Activated CD4-positive, alpha-beta T cell treated with anti-CD3 and anti-CD28 coated beads, Interleukin-2, amount 10 ng/mL, durations not matched to agents 24 days and 14 days (primary cell): ENCODE data around the gene NKX6-2. TPM values are rescaled to one million over a fixed set of nuclear protein-coding genes. Genes with fewer than 3 reads are reported as not detected.

Source experiments
- DNase-seq: peaks from one replicate; pipeline ENCODE4 v3.0.0; 2022
- H3K27ac Mint-ChIP-seq: one replicate; pipeline ENCODE4 v1.8.0; 2022; ENCODE audit warnings: mild to moderate bottlenecking, mixed read lengths
- H3K27me3 Mint-ChIP-seq: one replicate; pipeline ENCODE4 v1.8.0; 2022; ENCODE audit warnings: mixed read lengths
- H3K36me3 Mint-ChIP-seq: one replicate; pipeline ENCODE4 v1.8.0; 2022; ENCODE audit warnings: low read depth, mild to moderate bottlenecking, mixed read lengths
- H3K4me1 Mint-ChIP-seq: one replicate; pipeline ENCODE4 v1.8.0; 2021; ENCODE audit warnings: mixed read lengths
- H3K4me3 Mint-ChIP-seq: one replicate; pipeline ENCODE4 v1.8.0; 2022; ENCODE audit warnings: mild to moderate bottlenecking, moderate library complexity, mixed read lengths
- H3K9me3 Mint-ChIP-seq: one replicate; pipeline ENCODE4 v1.8.0; 2021; ENCODE audit warnings: mixed read lengths
- intact Hi-C: fragments of 100-400 bp; cut with micrococcal nuclease; formaldehyde crosslinking; loops from one replicate; pipeline ENCODE4 v1.15.1; 2023
- total RNA-seq: library from RNA; stranded (reverse); gene quantifications from 2 replicates; pipeline ENCODE4 v1.2.3, GENCODE V29; 2022

Gene NKX6-2
- total RNA-seq, 1 donor from 2014 or later: not detected

DNA sequence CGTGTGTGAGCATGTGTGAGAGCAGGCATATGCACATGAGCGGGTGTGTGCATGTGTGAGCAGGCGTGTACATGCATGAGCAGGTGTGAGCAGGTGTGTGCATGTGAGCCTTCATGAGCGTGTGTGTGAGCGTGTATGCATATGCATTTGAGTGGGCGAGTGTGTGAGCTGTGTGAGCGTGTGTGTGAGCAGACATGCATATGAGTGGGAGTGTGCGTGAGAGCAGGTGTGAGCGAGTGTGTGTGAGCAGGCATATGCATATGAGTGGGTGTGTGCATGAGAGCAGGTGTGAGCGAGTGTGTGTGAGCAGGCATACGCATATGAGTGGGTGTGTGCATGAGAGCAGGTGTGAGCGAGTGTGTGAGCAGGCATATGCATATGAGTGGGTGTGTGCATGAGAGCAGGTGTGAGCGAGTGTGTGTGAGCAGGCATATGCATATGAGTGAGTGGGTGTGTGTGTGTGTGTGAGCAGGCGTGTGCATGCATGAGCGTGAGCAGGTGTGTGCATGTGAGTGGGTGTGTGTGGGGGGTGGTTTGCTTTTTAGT, 30.7 kb downstream of the NKX6-2 start:
- no peak overlapping the region for H3K4me3 Mint-ChIP-seq
- peaks cover 22% of the 10 kb centered on the region for H3K36me3 Mint-ChIP-seq
- no peaks in the 10 kb centered on the region for H3K4me1 Mint-ChIP-seq
- no peak for DNase-seq
- no peaks in the 10 kb centered on the region for H3K27me3 Mint-ChIP-seq
- H3K9me3 Mint-ChIP-seq: peaks cover 5% of the 10 kb centered on the region
- H3K27ac Mint-ChIP-seq: no peak overlapping the region
- intact Hi-C loops: no loop called here

DNA sequence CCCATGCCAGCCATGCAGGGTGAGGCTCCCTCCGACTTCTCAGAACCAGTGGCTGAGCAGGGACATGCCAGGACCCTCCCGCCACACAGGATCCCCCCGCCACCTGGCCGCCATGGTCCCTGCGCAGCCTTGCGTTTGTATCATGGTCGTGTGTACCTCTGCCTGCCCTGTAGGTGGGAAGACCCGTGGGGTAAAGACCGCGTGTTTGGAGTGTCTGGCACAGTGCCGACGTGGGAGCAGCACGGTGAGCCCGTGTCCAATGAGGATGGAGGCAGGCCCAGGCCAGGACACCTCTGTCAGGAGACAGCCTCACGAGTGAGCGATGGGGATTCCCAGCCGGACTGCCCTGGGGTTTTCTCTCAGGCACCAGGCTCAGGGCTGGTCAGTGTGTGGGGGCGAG, 31.9 kb downstream of the NKX6-2 start:
- Mint-ChIP-seq H3K9me3 (peaks cover 5% of the 10 kb centered on the region), H3K27me3 (no peaks in the 10 kb centered on the region), H3K27ac (no peak overlapping the region), H3K36me3 (peaks cover 22% of the 10 kb centered on the region), H3K4me1 (no peaks in the 10 kb centered on the region), H3K4me3 (no peak overlapping the region)
- intact Hi-C loops: no loop called here
- DNase-seq: no peak

DNA sequence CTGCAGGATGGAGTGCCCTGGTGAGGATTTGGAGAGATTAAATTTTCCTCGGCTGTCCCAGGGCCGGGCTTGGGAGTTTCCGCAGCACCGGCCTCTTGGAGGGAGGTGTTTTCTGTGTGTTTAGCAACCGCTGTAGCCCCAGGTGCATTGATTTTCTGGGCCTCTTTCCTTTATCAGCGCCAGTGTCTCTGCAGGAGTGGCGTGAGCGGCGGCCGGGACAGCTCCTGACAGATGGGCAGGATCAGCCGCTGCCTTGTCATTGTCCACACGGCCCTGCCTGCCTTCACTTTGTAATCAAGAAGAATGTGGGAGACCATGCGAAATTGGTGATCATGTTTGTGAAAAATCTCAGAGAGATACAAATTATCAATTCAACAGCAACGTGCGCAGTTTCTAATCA, 32.4 kb downstream of the NKX6-2 start:
- Mint-ChIP-seq H3K27me3 (no peaks in the 10 kb centered on the region), H3K4me1 (no peaks in the 10 kb centered on the region), H3K27ac (no peak overlapping the region), H3K36me3 (peaks cover 22% of the 10 kb centered on the region), H3K9me3 (peaks cover 5% of the 10 kb centered on the region), H3K4me3 (no peak overlapping the region)
- intact Hi-C loops: no loop called here
- DNase-seq: no peak

DNA sequence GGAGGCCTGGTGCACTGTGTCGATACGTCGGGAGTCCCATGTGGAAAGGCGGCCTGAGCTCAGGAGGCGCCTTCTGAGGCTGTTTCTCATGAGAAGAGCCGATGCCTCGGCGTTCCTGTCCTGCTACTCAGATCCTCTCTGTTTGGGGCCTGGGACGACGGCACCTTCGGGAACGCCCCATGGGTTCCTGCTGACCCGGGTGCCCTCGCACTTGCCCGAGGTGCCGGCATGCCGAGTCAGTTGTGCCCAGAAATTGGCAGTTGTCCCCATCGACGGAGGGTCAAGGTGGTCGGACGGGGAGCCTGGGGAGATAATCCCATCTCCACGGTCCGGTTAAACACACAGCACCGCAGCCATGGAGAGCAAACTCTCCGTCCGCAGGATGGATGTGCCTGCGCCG, 33.0 kb downstream of the NKX6-2 start:
- no peak for DNase-seq
- no peaks in the 10 kb centered on the region for H3K4me1 Mint-ChIP-seq
- no peak overlapping the region for H3K4me3 Mint-ChIP-seq
- H3K9me3 Mint-ChIP-seq: peaks cover 5% of the 10 kb centered on the region
- H3K36me3 Mint-ChIP-seq: peaks cover 22% of the 10 kb centered on the region
- no peaks in the 10 kb centered on the region for H3K27me3 Mint-ChIP-seq
- H3K27ac Mint-ChIP-seq: no peak overlapping the region
- intact Hi-C loops: no loop called here

DNA sequence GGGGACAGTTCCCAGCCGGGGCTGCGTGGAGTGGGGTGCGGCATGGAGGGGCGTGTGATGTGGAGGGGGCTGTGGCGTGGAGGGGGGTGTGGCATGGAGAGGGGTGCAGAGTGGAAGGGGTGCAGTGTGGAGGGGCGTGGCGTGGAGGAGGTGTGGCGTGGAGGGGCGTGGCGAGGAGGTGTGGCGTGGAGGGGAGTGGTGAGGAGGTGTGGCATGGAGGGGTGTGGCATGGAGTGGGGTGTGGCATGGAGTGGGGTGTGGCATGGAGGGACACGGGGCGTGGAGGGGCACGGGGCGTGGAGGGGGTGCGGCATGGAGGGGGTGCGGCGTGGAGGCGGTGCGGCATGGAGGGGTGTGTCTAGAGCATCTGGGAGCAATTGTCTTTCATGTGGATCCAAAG, 33.6 kb downstream of the NKX6-2 start:
- Mint-ChIP-seq H3K4me1 (no peaks in the 10 kb centered on the region), H3K36me3 (peaks cover 22% of the 10 kb centered on the region), H3K9me3 (peaks cover 5% of the 10 kb centered on the region), H3K4me3 (no peak overlapping the region), H3K27ac (no peak overlapping the region), H3K27me3 (no peaks in the 10 kb centered on the region)
- intact Hi-C loops: no loop called here
- no peak for DNase-seq

DNA sequence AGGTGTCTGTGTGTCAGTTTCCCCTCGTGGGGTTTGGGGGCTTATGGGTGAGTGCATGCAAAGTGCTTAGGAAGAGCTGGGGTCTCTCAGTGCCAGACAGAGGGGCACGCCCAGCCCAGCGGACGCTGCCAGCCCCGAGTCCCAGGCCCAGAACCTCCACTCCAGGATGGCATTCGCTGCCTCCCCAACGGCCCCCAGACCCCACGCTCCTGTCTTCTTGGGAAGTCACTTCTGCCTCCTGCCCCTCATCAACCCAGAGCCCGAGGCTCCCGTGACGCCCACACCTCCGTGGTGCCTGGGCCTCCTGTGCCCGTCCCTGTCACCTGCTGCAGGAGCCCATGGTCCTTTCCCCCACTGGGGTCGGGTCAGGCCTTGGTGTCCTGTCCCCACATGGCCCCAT, 35.0 kb downstream of the NKX6-2 start:
- H3K36me3 Mint-ChIP-seq: peaks cover 17% of the 10 kb centered on the region
- H3K4me1 Mint-ChIP-seq: no peaks in the 10 kb centered on the region
- no peak for DNase-seq
- H3K27ac Mint-ChIP-seq: no peak overlapping the region
- intact Hi-C loops: no loop called here
- no peak overlapping the region for H3K4me3 Mint-ChIP-seq
- peaks cover 5% of the 10 kb centered on the region for H3K9me3 Mint-ChIP-seq
- no peaks in the 10 kb centered on the region for H3K27me3 Mint-ChIP-seq

DNA sequence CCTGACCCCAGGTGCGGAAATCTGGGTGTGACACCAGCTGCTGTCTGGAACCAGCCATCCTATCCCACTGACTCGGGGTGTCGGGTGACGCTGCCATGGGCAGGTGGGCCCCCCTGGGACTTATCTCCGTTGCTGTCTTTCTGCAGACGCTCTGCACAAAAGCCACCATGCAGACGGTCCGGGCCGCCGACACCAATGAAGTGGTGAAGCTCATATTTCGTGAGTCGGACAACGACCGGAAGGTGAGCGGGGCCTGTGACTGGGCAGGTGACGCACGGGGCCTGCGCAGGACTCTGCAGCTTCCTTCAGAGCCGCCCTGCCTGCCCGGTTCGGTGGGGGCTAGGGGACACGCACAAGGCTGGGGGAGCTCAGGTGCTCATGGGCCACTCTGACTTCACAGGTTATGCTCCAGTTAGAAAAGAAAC, 36.6 kb downstream of the NKX6-2 start:
- no peaks in the 10 kb centered on the region for H3K4me1 Mint-ChIP-seq
- no peaks in the 10 kb centered on the region for H3K27me3 Mint-ChIP-seq
- intact Hi-C loops: no loop called here
- no peak for DNase-seq
- H3K9me3 Mint-ChIP-seq: no peaks in the 10 kb centered on the region
- H3K36me3 Mint-ChIP-seq: peaks cover 6% of the 10 kb centered on the region
- no peak overlapping the region for H3K4me3 Mint-ChIP-seq
- H3K27ac Mint-ChIP-seq: no peak overlapping the region

DNA sequence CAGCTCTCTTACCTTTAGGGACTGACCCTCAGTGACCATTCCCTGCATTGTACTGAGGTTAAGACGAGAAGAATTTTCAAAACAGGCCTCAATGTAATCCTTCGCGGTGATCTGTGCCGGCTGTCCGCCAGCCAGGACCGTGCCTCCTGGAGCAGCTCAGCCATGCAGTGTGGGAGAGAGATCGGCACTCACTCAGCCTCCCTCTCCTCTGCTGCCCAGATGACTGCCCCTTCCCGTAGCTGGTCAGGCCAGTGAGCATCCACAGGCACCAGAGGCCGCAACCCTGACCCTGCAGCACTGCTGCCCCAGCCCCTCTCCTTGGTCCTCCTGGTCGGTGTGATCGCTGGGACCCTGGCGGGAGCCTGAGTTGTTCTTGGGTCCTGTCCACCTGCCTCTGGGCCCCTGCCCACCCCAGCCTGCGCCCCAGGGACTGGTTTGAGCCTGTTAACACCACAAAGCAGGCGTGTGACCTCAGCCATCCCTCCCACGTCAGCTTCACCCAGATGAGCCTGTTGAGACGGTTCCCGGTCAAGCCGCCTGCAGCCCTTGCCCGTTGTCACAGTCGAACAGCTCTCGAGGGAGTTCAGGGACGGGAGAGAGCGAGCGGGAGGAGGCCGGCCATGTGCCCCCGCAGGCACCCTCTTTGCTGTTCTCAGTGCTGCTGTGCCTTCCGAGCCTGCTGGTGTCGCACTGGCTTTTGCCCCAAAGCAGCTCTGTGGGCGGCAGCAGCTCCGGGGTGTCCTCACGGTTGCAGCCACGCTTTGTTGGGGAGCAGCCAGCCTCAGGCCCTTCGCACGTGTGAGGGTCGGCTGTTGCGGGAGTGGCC, 37.2 kb downstream of the NKX6-2 start:
- no peak overlapping the region for H3K27ac Mint-ChIP-seq
- intact Hi-C loops: no loop called here
- no peaks in the 10 kb centered on the region for H3K27me3 Mint-ChIP-seq
- DNase-seq: no peak
- no peaks in the 10 kb centered on the region for H3K4me1 Mint-ChIP-seq
- peaks cover 4% of the 10 kb centered on the region for H3K36me3 Mint-ChIP-seq
- no peaks in the 10 kb centered on the region for H3K9me3 Mint-ChIP-seq
- no peak overlapping the region for H3K4me3 Mint-ChIP-seq

DNA sequence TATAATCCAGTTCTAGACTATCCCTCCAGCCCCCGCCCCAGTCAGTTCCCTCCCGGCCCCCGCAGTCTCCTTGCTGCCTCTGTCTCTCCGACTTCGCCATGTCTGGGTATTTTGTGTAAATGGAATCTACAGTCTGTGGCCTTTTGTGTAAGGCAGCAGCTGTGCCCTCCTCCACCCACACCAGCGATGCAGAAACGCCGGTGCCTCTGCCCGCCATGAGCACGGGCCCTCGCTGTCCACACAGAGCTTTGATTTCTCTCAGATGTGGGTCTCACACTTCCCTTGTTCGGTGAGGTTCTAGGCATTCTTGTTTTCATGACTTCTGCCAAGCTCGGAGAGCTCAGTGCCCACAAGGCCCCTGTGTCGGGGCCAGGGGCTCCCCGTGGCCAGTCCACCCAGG, 37.8 kb downstream of the NKX6-2 start:
- no peak overlapping the region for H3K27ac Mint-ChIP-seq
- peaks cover 2% of the 10 kb centered on the region for H3K36me3 Mint-ChIP-seq
- intact Hi-C loops: no loop called here
- H3K27me3 Mint-ChIP-seq: no peaks in the 10 kb centered on the region
- no peak overlapping the region for H3K4me3 Mint-ChIP-seq
- no peaks in the 10 kb centered on the region for H3K9me3 Mint-ChIP-seq
- no peaks in the 10 kb centered on the region for H3K4me1 Mint-ChIP-seq
- no peak for DNase-seq

DNA sequence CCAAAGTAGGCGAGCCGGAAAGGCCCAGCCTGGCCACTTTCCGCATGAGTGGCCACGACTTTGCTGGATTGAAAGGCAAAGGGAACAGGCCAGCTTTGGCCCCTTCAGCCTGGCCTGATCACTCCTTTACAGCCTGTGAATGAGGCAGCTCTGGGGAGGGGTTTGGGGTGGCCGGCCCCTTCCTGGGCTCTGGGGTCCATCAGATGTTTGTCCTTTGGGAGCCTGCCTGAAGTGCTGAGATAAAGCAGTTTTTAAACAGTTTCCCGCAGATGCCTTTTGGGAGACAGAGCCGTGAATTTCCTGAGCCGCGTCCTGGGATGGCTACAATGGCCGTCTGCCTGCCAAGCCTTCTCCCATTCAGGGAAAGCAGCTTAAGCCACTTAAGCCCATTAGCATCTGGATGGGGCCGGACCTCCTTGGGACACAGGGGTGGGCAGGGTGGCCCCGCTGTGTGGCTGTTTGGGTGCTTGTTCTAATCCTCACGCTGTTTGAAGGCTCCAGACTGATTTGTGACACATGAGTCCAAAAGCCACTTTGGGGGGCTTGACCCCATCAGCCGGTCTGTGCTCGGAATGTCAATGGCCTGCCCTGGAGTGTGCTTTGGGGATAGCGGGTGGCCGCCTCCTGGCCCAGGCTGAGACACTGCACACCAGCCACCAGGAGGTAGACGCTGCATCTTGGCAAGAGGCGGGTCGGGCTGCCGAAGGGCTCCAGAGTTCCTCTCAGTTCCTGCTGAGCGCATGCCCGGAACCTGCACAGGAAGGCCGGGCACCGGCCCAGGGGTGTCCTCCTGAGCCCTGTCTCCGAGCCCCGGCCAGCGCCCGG, 38.9 kb downstream of the NKX6-2 start:
- H3K27me3 Mint-ChIP-seq: no peaks in the 10 kb centered on the region
- H3K36me3 Mint-ChIP-seq: peaks cover under 1% of the 10 kb centered on the region
- no peak overlapping the region for H3K4me3 Mint-ChIP-seq
- H3K4me1 Mint-ChIP-seq: no peaks in the 10 kb centered on the region
- no peaks in the 10 kb centered on the region for H3K9me3 Mint-ChIP-seq
- no peak for DNase-seq
- intact Hi-C loops: no loop called here
- no peak overlapping the region for H3K27ac Mint-ChIP-seq

DNA sequence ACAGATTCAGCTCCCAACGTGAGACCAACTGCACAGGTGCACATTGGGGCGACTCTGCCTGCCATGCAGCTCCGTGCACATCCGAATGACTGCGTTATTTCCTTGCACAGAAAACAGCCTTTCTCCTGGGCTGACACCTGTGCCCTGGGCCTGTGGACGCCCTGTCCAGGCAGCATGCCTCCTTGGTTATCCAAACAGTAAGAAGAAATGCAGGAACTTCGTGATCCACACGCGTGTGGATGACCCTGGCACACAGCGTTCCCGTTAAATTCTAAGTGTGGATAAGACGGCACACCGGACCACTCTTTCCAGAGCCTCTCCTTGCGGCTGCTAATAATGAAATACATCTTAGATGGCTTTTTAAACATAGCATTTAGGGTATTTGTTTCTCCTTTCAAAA, 39.6 kb downstream of the NKX6-2 start:
- H3K27ac Mint-ChIP-seq: no peak overlapping the region
- no peaks in the 10 kb centered on the region for H3K27me3 Mint-ChIP-seq
- no peaks in the 10 kb centered on the region for H3K9me3 Mint-ChIP-seq
- no peaks in the 10 kb centered on the region for H3K36me3 Mint-ChIP-seq
- no peak overlapping the region for H3K4me3 Mint-ChIP-seq
- H3K4me1 Mint-ChIP-seq: no peaks in the 10 kb centered on the region
- DNase-seq: no peak
- intact Hi-C loops: no loop called here

DNA sequence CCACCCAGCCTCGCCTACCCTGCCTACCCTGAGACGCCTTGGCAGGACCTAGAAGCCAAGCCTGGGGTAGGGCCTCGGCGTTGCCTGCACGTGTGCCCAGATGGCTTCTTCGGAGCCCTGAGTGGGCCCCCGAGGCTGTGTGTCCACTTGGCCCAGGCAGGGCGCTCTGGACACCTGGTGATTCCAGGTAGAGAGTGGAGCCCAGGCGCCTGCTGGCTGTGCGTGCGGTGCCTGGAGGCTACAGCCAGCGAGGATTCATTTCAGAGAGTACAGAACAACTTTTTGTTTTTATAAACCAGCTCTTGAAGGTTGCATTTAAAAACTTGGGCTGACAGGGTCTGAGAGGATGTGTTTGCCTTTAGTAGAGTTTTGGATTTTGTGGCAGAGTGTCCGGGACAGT, 40.0 kb downstream of the NKX6-2 start:
- Mint-ChIP-seq H3K36me3 (no peaks in the 10 kb centered on the region), H3K27me3 (no peaks in the 10 kb centered on the region), H3K9me3 (no peaks in the 10 kb centered on the region), H3K27ac (no peak overlapping the region), H3K4me3 (no peak overlapping the region), H3K4me1 (no peaks in the 10 kb centered on the region)
- no peak for DNase-seq
- intact Hi-C loops: no loop called here

DNA sequence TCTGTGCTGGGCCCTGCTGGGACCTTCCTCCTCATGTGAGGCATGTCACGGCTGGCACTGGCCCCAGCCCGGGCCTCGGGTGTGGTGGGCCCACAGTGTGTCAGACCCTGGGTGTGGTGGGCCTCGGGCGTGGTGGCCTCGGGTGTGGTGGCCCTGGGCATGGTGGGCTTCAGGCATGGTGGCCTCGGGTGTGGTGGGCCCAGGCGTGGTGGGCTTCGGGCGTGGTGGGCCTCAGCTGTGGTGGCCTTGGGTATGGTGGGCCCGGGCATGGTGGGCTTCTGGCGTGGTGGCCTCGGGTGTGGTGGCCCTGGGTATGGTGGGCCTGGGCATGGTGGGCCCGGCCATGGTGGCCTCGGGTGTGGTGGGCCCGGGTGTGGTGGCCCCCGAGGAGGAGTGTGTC, 40.4 kb downstream of the NKX6-2 start:
- no peaks in the 10 kb centered on the region for H3K36me3 Mint-ChIP-seq
- no peak for DNase-seq
- H3K4me3 Mint-ChIP-seq: no peak overlapping the region
- no peaks in the 10 kb centered on the region for H3K9me3 Mint-ChIP-seq
- H3K27me3 Mint-ChIP-seq: no peaks in the 10 kb centered on the region
- H3K4me1 Mint-ChIP-seq: no peaks in the 10 kb centered on the region
- H3K27ac Mint-ChIP-seq: no peak overlapping the region
- intact Hi-C loops: no loop called here

DNA sequence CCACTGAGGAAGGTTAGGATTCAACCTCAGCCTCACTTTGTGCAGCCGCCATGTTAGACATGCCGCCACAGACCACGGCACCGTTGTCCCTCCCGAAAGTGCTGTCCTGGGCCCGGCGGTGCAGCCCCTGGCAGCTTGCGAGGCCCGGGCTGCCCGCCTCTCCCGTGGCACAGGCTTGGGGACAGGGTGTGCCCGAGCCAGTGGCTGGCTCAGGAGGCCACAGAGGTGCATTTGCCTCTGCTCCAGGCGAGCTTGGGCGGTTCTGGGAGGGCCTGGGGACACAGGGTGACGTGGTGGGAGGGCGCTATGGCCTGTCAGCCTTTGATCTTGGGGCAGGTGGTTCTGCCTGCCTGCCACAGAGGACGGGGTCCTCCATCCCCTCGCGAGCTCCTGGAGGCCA, 41.1 kb downstream of the NKX6-2 start:
- H3K4me3 Mint-ChIP-seq: no peak overlapping the region
- intact Hi-C loops: no loop called here
- H3K9me3 Mint-ChIP-seq: no peaks in the 10 kb centered on the region
- no peaks in the 10 kb centered on the region for H3K36me3 Mint-ChIP-seq
- no peak for DNase-seq
- H3K4me1 Mint-ChIP-seq: no peaks in the 10 kb centered on the region
- no peaks in the 10 kb centered on the region for H3K27me3 Mint-ChIP-seq
- no peak overlapping the region for H3K27ac Mint-ChIP-seq
